Glomerular visceral epithelial cell (primary cell): ENCODE results near the gene LAMA3.
A peak's percentile ranks its signal among the peaks of the same experiment; 100 is the strongest.

Experiments used
- DNase-seq: peaks from one replicate; pipeline ENCODE4 v3.0.0-alpha.2; 2016; ENCODE audit errors: extremely low spot score

Gene LAMA3

DNA sequence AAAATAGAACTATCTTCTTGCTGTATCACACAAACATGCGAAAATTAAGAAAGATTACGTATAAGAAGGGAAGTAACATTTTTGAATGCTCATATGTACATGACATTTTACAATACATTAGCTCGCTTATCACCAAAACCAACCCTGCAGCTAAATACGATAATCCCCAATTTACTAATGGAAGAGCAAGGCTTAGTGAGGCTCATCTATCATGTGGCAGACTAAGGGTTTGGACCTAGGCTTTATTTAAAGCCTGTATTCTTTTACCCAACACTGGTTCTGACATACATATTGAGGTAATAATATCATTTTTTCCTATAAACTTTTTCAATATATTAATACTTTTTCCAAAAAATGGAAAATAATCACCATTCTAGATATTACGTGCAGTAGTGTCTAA lies 208.5 kb downstream of the LAMA3 start:
- no peak for DNase-seq

DNA sequence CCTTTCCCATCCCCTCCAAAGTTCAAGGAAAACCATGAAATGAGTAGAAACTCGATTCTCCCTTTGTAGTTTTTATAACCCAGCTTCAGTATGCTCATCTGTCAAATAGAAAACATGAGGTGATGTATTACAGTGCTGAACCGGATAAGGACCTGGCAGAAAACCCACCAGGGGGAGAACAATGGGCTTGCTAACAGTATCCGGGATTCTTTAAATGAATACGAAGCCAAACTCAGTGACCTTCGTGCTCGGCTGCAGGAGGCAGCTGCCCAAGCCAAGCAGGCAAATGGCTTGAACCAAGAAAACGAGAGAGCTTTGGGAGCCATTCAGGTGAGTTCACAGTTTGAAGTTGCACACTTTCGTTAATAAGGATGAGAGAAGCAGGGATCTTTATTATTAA lies 211.7 kb downstream of the LAMA3 start:
- no peak for DNase-seq

DNA sequence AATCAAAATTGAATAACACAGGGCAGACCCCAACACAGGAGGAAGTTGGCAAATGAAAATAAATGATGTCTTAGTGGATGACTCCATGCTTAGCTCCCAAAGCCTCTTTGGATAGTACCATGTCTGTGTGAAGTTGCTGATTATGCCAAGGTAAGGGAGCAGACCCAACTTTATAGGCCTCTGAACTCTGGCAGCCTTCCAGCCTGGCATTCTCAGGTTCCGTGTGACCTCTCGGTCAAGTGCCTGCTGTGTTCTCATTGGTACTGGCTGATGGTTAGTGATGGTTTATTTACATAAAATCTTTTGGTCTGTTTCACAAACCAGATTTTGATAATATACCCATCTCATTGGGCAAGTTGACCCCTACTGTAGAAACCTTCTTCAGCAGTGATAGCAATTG lies 213.1 kb downstream of the LAMA3 start:
- no peak for DNase-seq

DNA sequence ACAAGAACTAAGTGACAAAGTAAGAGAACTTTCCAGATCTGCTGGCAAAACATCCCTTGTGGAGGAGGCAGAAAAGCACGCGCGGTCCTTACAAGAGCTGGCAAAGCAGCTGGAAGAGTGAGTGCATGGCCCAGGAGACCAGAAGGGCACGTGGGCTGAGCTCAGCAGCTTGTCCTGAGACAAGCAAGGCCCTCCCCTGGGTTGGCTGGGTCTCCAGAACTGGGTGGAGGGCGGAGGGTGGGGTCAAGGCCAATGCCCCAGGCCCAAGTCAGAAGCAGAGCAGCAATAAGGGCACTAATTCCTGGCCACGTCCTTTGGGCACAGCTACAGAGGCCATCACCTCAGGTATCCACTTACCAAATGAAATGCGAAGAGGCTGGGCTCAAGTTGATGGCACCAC lies 214.7 kb downstream of the LAMA3 start:
- no peak for DNase-seq

DNA sequence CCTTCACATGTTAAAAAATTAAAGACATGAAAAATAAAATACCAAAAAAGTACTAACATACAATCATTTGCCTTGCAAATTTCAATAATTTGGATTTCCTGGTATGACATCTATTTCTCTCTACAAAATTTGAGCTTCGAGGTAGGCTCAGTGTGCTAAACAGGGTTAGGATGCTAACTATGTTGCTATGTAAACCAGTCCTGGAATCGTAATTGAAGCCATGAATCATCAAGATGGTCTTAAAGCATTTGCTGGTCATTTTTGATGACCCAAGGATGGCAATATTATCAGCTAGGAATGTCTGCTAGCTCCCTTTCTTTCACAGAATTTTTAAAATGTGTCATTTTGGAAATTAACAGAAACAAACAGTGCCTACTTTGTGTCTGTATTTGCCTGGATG lies 217.4 kb downstream of the LAMA3 start:
- no peak for DNase-seq

DNA sequence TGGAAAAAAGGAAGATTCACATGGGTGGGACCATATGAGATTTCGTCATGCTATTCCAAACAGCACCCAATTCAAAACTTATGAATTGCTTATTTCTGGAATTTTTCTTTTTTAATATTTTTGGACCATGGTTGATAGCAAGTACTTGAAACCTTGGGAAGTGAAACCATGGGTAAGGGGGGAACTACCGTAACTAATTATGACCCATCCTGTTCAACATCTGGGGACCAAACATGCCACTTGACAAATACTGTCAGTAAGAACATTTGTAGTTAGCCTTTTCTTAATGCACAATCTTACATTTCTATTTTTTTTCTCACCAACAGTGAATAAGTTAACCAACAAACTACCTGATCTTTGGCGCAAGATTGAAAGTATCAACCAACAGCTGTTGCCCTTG lies 219.6 kb downstream of the LAMA3 start:
- DNase-seq, result no peak

DNA sequence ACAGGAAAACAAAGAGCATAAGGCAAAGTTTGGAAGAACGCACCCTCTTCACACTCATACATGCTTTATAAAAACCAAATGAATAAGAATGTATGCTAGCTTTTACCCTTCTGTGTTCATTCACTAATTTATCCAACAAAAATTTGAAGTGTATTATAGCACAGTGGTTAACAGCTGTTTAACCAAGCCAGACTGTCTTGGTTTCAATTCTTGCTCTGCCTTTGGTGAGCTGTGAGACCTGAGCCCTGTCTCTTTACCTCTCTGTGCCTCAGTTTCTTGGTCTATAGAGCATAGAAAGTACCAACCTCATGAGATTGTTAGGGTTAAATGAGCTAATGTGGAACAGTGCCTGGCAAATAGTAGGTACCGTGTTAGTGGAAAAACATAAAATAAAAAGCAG lies 220.8 kb downstream of the LAMA3 start:
- DNase-seq, result no peak

DNA sequence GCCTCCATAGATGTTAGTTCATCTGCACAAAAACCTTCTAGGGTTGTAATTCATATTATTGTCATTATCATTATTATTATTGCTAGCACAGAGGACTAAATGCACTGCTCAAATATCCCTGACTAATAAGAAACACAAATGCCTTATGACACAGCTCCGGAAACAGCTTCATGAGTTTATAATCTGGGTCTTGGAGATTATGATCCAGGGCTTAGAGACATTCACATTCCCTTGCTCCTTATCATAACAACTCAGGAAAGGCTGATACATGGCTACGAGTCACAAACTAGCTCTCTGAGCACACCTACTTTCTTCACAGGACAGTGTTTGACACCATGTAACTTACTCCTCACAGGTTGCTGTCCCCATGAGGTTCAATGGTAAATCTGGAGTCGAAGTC lies 223.1 kb downstream of the LAMA3 start:
- DNase-seq, result no peak

DNA sequence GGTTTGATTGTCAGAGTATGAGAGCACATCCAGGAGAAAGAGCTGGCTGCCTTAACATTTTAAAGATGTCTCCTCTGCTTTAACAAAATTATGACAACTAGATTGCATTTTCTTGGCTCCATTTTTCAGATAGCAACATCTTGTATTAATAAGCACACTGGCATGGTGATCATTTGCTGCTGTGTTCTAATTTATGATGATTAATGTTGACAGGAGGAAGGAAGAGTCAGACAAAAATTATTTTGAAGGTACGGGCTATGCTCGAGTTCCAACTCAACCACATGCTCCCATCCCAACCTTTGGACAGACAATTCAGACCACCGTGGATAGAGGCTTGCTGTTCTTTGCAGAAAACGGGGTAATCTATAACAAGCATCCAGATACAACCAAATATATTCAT lies 227.1 kb downstream of the LAMA3 start:
- DNase-seq, result no peak

DNA sequence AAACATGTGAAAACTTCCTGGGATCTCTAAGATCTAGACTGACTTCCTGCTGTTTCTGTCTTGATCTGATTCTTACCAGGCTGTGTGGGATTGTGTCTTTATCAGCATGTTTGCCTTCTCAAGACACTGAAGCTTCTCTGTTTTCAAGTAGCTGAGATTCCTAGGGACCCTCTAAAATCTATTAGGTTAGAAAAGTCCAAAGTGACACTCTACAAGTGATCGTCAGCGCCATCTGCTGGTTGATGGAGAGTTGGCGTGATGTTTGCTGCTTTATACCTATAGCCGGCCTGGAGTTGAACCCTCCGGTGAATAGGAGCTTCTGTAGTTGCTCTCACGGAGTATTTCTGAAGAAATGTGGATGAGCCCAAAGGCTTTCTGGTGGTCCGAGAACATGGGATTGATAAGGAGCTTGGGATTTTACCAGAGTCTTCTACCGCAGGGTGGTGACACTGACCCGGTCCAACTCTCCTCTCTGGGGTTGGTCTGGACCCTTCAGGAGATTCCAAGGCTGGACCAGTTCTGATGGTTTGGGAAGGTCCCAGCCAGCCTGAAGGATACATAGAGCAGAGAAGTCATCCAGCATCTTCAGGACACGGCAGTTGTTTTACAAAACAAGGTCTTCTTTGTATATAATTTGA lies 229.3 kb downstream of the LAMA3 start:
- DNase-seq, result peak; percentile 68

DNA sequence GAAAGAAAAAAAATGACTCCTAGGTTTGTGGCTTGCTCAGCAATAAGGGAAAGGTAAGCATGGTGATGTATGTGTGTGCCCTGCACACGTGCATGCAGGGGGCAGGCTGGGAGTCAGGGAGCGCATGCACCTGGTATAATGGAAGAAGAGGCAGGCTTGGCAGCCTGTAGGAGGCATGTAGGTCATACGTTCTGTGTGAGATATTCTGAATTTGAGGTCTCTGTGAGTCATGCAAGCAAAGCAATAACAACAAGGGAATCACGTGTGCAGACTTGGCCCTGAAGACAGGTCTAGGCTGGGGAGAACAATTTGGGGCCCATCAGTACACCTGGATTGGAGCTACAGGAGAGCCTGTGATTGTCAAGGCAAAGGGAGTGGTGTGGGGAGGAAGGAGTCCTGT lies 230.8 kb downstream of the LAMA3 start:
- DNase-seq, result no peak

DNA sequence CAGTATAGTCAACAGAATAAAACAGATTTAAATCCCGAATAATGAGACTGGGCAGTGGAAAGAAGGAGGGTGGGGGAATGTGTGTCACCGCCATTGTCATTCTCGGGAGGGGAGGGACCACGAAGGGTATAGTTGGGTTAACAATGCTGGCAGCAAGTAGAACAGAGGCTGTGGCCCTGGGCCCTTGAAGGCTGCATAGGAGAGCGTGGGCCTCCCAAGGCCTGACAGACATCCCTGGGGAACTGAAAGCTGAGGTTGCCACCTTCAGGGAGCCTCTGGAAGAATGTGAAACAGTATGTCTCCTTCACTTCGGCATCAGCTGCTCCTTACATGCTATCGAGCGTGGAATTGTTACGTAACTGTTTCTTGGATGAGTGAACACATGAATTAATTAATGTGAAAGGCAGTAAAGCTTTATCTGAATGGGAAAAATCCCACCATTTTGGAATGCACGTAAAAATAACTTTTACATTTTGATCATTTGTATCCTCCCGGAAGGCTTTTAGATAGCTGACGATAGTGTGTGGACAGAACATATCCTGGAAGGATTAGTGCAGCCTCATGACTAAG lies 232.5 kb downstream of the LAMA3 start:
- DNase-seq, result no peak

DNA sequence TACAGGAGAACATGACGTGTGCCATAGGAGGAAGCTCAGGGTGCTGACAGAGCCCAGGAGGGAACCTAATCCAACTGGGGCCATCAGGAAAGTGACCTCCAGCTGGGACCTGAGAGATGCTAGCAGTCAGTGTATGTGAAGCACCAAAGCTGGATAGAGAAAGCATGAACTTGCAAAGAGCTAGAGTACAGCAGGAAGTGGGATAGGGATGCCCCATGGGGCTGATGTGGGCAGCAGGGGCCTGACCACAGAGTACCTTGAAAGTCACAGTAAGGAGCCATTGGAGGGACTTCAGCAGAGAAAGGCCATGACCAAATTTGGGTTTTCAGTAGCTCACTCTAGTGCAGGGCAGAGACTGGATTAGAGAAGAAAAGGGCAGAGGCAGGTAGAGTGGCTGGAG lies 233.7 kb downstream of the LAMA3 start:
- DNase-seq, result no peak

DNA sequence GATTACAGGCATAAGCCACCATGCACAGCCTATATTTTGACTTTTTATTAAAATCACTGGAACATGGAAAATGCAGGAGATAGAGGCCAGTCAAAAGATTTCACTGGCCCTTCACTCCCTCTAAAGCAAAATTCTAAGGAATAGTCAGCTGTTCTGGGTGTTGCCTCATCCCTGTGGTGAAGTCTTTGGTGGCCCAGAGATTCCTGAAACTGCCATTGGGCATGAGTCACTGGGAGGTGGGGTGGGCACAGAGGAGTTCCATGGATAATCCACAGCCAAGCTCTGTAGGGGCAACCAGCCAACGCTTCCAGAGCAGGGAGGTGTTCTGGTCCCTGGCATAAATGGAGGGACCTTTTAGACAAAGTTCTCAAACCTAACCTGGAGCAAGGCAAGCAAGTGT lies 235.6 kb downstream of the LAMA3 start:
- DNase-seq, result peak; percentile 65

DNA sequence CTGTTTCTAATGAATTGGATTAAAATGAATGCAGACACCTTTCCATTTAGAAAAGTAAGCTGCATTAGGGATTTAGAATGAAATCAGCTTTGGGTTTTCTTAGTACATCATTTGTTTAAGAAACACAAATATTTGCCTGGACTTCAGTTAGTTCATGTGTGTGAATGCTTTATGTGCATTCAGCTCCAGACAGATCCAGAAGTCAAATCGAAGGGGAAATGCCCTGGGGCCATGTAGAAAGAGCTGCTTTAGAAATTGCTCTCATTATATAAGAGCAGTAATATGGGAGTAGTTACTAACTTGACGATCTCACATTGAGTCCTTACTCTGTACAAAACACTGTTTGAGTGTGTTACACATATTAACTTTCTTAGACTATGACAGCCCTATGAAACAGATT lies 237.3 kb downstream of the LAMA3 start:
- no peak for DNase-seq

DNA sequence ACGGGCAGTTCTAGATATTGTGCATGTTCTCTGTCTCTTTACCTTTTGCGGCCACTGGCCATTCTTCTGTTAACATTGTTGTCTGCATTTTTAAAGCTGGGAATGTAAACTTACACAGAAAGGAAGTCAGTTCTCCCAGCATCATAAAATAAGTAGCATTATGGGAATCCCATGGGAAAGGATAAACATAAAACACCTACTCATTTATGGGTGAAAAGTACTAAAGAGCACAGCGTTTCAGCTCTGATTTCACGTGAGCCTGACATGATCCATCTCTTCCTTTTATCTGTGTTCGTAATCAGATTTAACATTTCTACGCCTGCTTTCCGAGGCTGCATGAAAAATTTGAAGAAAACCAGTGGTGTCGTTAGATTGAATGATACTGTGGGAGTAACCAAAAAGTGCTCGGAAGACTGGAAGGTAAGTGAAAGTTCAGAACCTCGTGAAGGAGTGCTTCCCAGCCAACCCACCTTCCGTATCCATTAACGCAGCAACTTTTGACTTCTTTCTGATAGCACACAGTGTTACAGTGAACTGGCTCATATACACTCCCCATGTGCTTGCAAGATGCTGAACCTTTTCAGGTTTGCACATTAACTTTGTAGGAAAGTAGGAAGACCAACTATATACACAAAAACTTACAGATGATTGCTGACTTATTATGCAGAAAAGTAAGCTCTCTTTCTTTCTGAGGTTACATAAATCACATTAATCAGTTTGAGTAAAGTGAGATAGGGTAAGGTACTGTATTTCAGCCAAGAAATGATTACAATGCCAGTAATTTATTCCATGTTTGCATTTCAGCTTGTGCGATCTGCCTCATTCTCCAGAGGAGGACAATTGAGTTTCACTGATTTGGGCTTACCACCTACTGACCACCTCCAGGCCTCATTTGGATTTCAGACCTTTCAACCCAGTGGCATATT lies 238.8 kb downstream of the LAMA3 start:
- DNase-seq, result no peak

DNA sequence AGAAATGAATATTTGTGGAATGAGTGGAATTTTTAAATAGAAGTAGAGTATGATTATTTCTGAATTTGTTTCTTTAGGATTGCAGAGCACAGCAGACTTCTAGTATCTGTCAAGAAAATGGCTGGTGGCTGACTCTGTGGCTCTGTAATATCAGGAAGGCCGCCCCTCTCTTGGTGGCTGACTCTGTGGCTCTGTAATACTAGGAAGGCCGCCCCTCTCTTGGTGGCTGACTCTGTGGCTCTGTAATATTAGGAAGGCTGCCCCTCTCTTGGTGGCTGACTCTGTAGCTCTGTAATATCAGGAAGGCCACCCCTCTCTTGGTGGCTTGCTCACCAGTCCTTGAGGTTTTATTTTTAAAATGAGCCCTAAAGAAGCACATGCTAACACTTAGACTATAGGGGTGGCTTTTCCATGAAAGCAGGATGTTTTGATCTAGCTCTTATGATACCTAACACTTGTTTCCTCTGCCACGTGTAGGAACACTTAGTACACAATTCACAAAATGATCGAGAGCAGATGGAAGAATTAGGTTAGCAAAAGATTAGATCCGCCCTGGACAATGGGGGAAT lies 240.2 kb downstream of the LAMA3 start:
- DNase-seq, result no peak

DNA sequence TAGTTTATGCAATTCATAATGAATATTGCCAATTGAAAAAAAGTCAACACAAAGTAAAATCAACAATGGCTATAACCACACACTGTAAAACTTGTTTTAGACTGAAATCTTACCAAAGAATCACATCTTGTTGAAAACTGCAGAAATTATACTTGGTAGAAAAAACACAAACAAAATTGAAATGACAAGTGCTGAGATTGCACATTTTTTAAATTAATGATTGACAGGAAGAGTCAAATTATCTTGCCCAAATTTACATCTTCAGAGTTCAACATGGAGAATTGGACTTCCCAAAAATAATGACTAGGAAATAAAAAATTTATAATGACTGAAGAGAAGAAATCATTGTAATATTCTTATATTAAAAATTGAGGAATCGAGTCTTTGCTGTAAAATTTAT lies 240.7 kb downstream of the LAMA3 start:
- DNase-seq, result no peak

DNA sequence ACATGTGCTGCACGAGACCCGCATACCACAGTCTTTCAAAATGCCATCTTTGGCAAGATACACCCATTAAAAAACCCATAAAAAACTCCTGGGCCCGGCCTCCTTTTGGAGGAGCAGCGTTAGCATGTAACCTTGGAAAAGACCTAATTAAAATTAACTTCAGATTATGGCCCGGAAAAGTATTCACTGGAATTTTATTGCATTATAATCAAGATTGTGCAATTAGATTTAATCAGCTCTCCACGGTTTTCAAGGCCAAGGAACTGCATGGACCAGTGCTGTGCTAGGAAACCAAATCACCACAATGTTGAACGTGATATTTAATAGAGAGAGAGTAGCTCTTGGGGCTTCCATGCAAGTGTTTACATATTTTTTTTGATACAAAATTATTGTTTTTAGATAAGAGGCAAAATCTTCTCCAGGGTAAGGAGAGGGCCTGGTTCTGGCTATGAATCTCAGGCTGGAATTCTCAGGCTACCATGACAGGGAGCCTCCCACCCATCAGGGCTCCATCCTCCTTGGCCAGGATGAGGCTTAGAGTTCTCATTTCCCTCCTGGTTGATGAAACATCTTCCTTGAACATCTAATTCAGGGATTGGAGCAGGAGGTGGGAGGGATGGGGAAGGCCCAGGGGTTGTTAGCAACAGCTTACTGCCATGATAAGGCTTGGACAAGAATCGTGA lies 243.3 kb downstream of the LAMA3 start:
- no peak for DNase-seq

DNA sequence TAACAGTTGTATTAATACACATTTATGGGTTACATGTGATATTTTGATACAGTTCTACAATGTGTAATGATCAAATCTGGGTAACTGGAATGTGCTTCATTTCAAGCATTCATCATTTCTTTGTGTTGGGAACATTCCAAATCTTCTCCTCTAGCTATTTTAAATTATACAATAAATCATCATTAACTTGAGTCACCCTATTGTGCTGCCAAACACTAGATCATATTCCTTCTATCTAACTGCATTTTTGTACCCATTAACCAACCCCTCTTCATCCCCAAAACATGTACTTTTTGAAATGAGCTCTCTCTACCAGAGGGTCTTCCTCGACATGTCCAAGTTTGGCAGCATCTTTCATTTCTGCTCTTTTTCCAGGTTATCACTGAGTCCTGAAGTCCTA lies 244.2 kb downstream of the LAMA3 start:
- DNase-seq, result no peak

DNA sequence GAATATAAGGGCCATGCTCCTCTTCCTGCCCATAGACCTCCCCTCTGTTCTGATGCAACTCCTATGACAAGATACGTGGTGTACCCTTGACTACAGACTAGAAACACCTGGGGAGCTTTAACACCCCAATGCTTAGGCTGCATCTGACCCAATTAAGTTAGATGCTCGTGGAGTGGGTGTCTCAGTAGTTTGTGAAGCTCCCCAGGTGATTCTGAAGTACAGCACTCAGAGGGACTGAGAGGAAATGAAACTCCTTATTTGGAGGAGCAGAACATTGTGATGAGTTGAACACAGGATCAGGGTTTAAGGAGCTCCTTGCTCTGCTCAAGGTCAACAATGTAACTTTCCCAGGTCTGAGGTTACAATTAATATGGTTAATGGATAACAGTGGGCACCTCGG lies 245.0 kb downstream of the LAMA3 start:
- DNase-seq, result no peak

DNA sequence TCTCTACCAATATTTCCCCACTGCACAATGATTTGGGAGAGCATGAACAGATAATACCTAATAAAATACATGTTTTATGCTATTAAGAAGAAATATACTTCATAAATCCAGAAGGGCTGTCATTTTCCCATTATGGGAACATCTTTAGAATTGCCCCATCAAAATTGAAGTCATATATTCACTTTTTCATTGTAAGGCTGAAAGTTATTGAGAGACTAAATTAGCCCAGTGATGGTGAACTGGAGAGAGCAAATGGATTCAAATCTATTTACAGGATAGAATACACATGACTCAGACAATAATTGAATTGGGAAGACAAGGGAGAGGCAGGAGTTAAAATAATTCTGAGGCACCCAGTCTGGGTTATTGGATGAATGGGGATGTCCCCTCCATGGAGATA lies 245.6 kb downstream of the LAMA3 start:
- DNase-seq, result no peak
